NCI-H446 treated with DMSO at 0.1 percent for 48 hours (cell line): ENCODE results near the gene PPP1R27.

Experiments
- DNase-seq: peaks from one replicate; lab custom pipeline; 2025; lab: John Stamatoyannopoulos, UW

Gene PPP1R27

GRCh38 chr17:81821147-81821546 lies 13.7 kb downstream of the PPP1R27 start:
- DNase-seq, result no peak

- no peak for DNase-seq
These were observed 15.1 kb downstream of the PPP1R27 start for GRCh38 chr17:81819708-81820107.

GRCh38 chr17:81817758-81818147 lies 17.1 kb downstream of the PPP1R27 start:
- no peak for DNase-seq

GRCh38 chr17:81815646-81815986 lies 19.2 kb downstream of the PPP1R27 start:
- DNase-seq, result no peak

GRCh38 chr17:81814748-81815645 lies 19.9 kb downstream of the PPP1R27 start:
- no peak for DNase-seq

- no peak for DNase-seq
These were observed 20.8 kb downstream of the PPP1R27 start for GRCh38 chr17:81813861-81814683.

GRCh38 chr17:81813371-81813684 lies 21.5 kb downstream of the PPP1R27 start:
- no peak for DNase-seq

- DNase-seq, result no peak
These were observed 22.1 kb downstream of the PPP1R27 start for GRCh38 chr17:81812571-81813370.

- DNase-seq, result no peak
These were observed 22.9 kb downstream of the PPP1R27 start for GRCh38 chr17:81811705-81812570.

GRCh38 chr17:81810892-81811704 lies 23.8 kb downstream of the PPP1R27 start:
- no peak for DNase-seq

GRCh38 chr17:81810476-81810875 lies 24.4 kb downstream of the PPP1R27 start:
- DNase-seq, result no peak

GRCh38 chr17:81809556-81809998 lies 25.3 kb downstream of the PPP1R27 start:
- DNase-seq, result no peak

- DNase-seq, result no peak
These were observed 25.9 kb downstream of the PPP1R27 start for GRCh38 chr17:81808778-81809555.

GRCh38 chr17:81807839-81808238 lies 27.0 kb downstream of the PPP1R27 start:
- DNase-seq, result no peak

- DNase-seq, result no peak
These were observed 27.6 kb downstream of the PPP1R27 start for GRCh38 chr17:81807210-81807719.

- DNase-seq, result no peak
These were observed 28.2 kb downstream of the PPP1R27 start for GRCh38 chr17:81806461-81807209.

- DNase-seq, result no peak
These were observed 29.0 kb downstream of the PPP1R27 start for GRCh38 chr17:81805707-81806460.
